ENCODE results near the gene DOCK11. TPM values are rescaled to one million over a fixed set of nuclear protein-coding genes. Genes with fewer than 3 reads are reported as not detected.
"Not testable (repeated sequence)": the region's sequence is repeated elsewhere in the genome, so short reads cannot be mapped to it uniquely, and the experiment has no call there.

The DOCK11 gene
- total RNA-seq, 2 experiments from 2014 or later = 27.0 to 34.7 TPM

GRCh38 chrX:118484216-118484903, 11.3 kb upstream of the DOCK11 start:
- no TSS peak for BruUV-seq (replicated peaks)
- no peaks in the 10 kb centered on the region for H3K9me2 ChIP-seq (ENCODE audit: insufficient read depth, low read length)
- no peak overlapping the region for H3K4me2 ChIP-seq (ENCODE audit: low read length)
- H2AFZ ChIP-seq (ENCODE audit: low read length) = no peak overlapping the region
- H3K36me3 ChIP-seq (ENCODE audit: insufficient read depth, low read length) = no peaks in the 10 kb centered on the region
- TF ChIP-seq EZH2phosphoT487 (IDR thresholded peaks at IDR 0.05; ENCODE audit: borderline replicate concordance, low read depth, low read length) = no peak
- TF ChIP-seq CTCF (conservative IDR thresholded peaks at IDR 0.05; ENCODE audit: low read length) = no peak
- POLR2A ChIA-PET = interaction anchor here (0.7 kb wide), 1 partner anchor 139 kb away, joined by 3 read pairs; no protein-coding TSS in a partner anchor
- H3K79me2 ChIP-seq (ENCODE audit: insufficient read depth, low read depth, low read length) = no peaks in the 10 kb centered on the region
- DNase-seq (ENCODE audit: low spot score) = no peak
- H3K4me3 ChIP-seq (ENCODE audit: low read depth, low read length, poor library complexity, severe bottlenecking) = no peak overlapping the region
- CTCF ChIA-PET (ENCODE audit: unreplicated experiment) = no interaction called here
- no peaks in the 10 kb centered on the region for H4K20me1 ChIP-seq (ENCODE audit: insufficient read depth, low read length)
- intact Hi-C loops (cut with micrococcal nuclease; ENCODE audit: unreplicated experiment) = no loop called here
- no peaks in the 10 kb centered on the region for H3K4me1 ChIP-seq (ENCODE audit: insufficient read depth, low read length, poor library complexity, severe bottlenecking)
- H3K9me3 ChIP-seq (ENCODE audit: low read length) = no peaks in the 10 kb centered on the region
- H3K27ac ChIP-seq (ENCODE audit: low read depth, low read length, poor library complexity, severe bottlenecking) = no peak overlapping the region

- POLR2A ChIA-PET = interaction anchor here (0.6 kb wide), 1 partner anchor 127 kb away, joined by 3 read pairs; no protein-coding TSS in a partner anchor
- H3K9me2 ChIP-seq (ENCODE audit: insufficient read depth, low read length); H3K79me2 ChIP-seq (ENCODE audit: insufficient read depth, low read depth, low read length); BruUV-seq (replicated peaks); H3K4me2 ChIP-seq (ENCODE audit: low read length); CTCF ChIA-PET (ENCODE audit: unreplicated experiment); H3K4me3 ChIP-seq (ENCODE audit: low read depth, low read length, poor library complexity, severe bottlenecking); H3K27ac ChIP-seq (ENCODE audit: low read depth, low read length, poor library complexity, severe bottlenecking); DNase-seq (ENCODE audit: low spot score); H3K4me1 ChIP-seq (ENCODE audit: insufficient read depth, low read length, poor library complexity, severe bottlenecking); H4K20me1 ChIP-seq (ENCODE audit: insufficient read depth, low read length); H3K9me3 ChIP-seq (ENCODE audit: low read length); intact Hi-C loops (cut with micrococcal nuclease; ENCODE audit: unreplicated experiment); H2AFZ ChIP-seq (ENCODE audit: low read length); H3K36me3 ChIP-seq (ENCODE audit: insufficient read depth, low read length): not testable (repeated sequence)
Observed at GRCh38 chrX:118486693-118487092, 8.9 kb upstream of the DOCK11 start.

- intact Hi-C loops (cut with micrococcal nuclease; ENCODE audit: unreplicated experiment) = no loop called here
Observed at GRCh38 chrX:118493016-118493415, 2.6 kb upstream of the DOCK11 start.

More at GRCh38 chrX:118493016-118493415, 2.6 kb upstream of the DOCK11 start:
- ChIA-PET POLR2A (no interaction called here), CTCF (ENCODE audit: unreplicated experiment) (no interaction called here)
- no TSS peak for BruUV-seq (replicated peaks)
- Histone ChIP-seq H3K36me3 (ENCODE audit: insufficient read depth, low read length) (no peaks in the 10 kb centered on the region), H2AFZ (ENCODE audit: low read length) (no peak overlapping the region), H3K4me1 (ENCODE audit: insufficient read depth, low read length, poor library complexity, severe bottlenecking) (peaks cover 14% of the 10 kb centered on the region), H3K4me2 (ENCODE audit: low read length) (no peak overlapping the region), H3K9me2 (ENCODE audit: insufficient read depth, low read length) (no peaks in the 10 kb centered on the region), H3K27ac (ENCODE audit: low read depth, low read length, poor library complexity, severe bottlenecking) (no peak overlapping the region), H3K9me3 (ENCODE audit: low read length) (no peaks in the 10 kb centered on the region), H4K20me1 (ENCODE audit: insufficient read depth, low read length) (no peaks in the 10 kb centered on the region), H3K4me3 (ENCODE audit: low read depth, low read length, poor library complexity, severe bottlenecking) (no peak overlapping the region), H3K79me2 (ENCODE audit: insufficient read depth, low read depth, low read length) (peaks cover 15% of the 10 kb centered on the region)
- no peak for TF ChIP-seq CTCF (conservative IDR thresholded peaks at IDR 0.05; ENCODE audit: low read length)
- no peak for TF ChIP-seq EZH2phosphoT487 (IDR thresholded peaks at IDR 0.05; ENCODE audit: borderline replicate concordance, low read depth, low read length)
- DNase-seq (ENCODE audit: low spot score) = no peak
